ENCODE data around the gene SPATA1. TPM values are rescaled to one million over a fixed set of nuclear protein-coding genes. Genes with fewer than 3 reads are reported as not detected.

The SPATA1 gene
- total and polyA plus RNA-seq, 2 of the 4 experiments (the other 2 are of a cell fraction) = under 0.01 to 0.56 TPM

- H3K14ac ChIP-seq (replicated peaks; ENCODE audit: low read depth, low read length) = no peak overlapping the region
- ChIA-PET POLR2A (ENCODE audit: unreplicated experiment) (no interaction called here), CTCF (no interaction called here)
- no peak overlapping the region for H2AFZ ChIP-seq (replicated peaks; ENCODE audit: low read length, poor library complexity)
- H4K20me1 ChIP-seq (ENCODE audit: insufficient read depth, low read length) = no peaks in the 10 kb centered on the region
- intact Hi-C loops (cut with micrococcal nuclease) (no loop called here), dilution Hi-C loops (cut with HindIII; ENCODE audit: low sequenced_read_pairs, unreplicated experiment) (no loop called here), in situ Hi-C loops (cut with MboI; ENCODE audit: low sequenced_read_pairs) (no loop called here)
- no peak overlapping the region for H3K4ac ChIP-seq (ENCODE audit: low read depth, low read length)
- H3K27me3 ChIP-seq (ENCODE audit: control insufficient read depth, insufficient read depth, low read length) = no peaks in the 10 kb centered on the region
- H3K23ac ChIP-seq (ENCODE audit: low read depth, low read length) = no peak overlapping the region
- no peak overlapping the region for H2BK20ac ChIP-seq (ENCODE audit: low read depth, low read length)
- TF ChIP-seq CEBPB (IDR thresholded peaks at IDR 0.05; ENCODE audit: low read depth, low read length) (no peak), RAD21 (IDR thresholded peaks at IDR 0.05; ENCODE audit: low read length) (no peak), MXI1 (IDR thresholded peaks at IDR 0.05; ENCODE audit: borderline replicate concordance, low read depth, low read length) (no peak), NFE2L2 (IDR thresholded peaks at IDR 0.05; ENCODE audit: low read depth, low read length) (no peak), ELK1 (IDR thresholded peaks at IDR 0.05; ENCODE audit: borderline replicate concordance, low read depth, low read length) (no peak), CTCF (conservative IDR thresholded peaks at IDR 0.05; ENCODE audit: low read depth, low read length) (no peak), RFX5 (IDR thresholded peaks at IDR 0.05; ENCODE audit: low read depth, low read length) (no peak), RCOR1 (IDR thresholded peaks at IDR 0.05; ENCODE audit: insufficient replicate concordance, low read length) (no peak), POLR2A (IDR thresholded peaks at IDR 0.05; ENCODE audit: low read depth, low read length) (no peak), MAFK (IDR thresholded peaks at IDR 0.05; ENCODE audit: low read depth, low read length) (no peak), MAZ (IDR thresholded peaks at IDR 0.05; ENCODE audit: borderline replicate concordance, low read depth, low read length) (no peak), SMC3 (IDR thresholded peaks at IDR 0.05; ENCODE audit: low read depth, low read length) (no peak), USF2 (IDR thresholded peaks at IDR 0.05; ENCODE audit: low read depth, low read length) (no peak), FOS (IDR thresholded peaks at IDR 0.05; ENCODE audit: low read depth, low read length) (no peak), CHD1 (IDR thresholded peaks at IDR 0.05; ENCODE audit: low read depth, low read length) (no peak), BHLHE40 (IDR thresholded peaks at IDR 0.05; ENCODE audit: low read depth, low read length) (no peak)
- H3K56ac ChIP-seq (ENCODE audit: extremely low read depth, insufficient read depth, low read length) = no peak overlapping the region
- no peak overlapping the region for H4K5ac ChIP-seq (ENCODE audit: low read depth, low read length)
- no peak overlapping the region for H3K9ac ChIP-seq (ENCODE audit: low read depth, low read length)
- H3K4me2 ChIP-seq (ENCODE audit: low read depth, low read length) = no peak overlapping the region
- no TSS peak for BruUV-seq (replicated peaks)
- no peak overlapping the region for H3K4me3 ChIP-seq (ENCODE audit: insufficient read depth, low read depth, low read length)
- H2AK5ac ChIP-seq (ENCODE audit: low read depth, low read length) = no peak overlapping the region
- no peak for ATAC-seq (ENCODE audit: low read depth)
- H3K9me1 ChIP-seq (ENCODE audit: insufficient read depth, low read length) = no peaks in the 10 kb centered on the region
- H3K36me3 ChIP-seq (ENCODE audit: control insufficient read depth, insufficient read depth, low read length) = peaks cover 2% of the 10 kb centered on the region; the same call in 1 of the 2 replicates
- no peak overlapping the region for H3K27ac ChIP-seq (ENCODE audit: insufficient read depth, low read length)
- H2AK9ac ChIP-seq (replicated peaks; ENCODE audit: low read depth, low read length, poor library complexity) = no peak overlapping the region
- no peak for DNase-seq
- no peak overlapping the region for H4K91ac ChIP-seq (ENCODE audit: insufficient read depth, low read depth, low read length)
- no peaks in the 10 kb centered on the region for H3K9me3 ChIP-seq (ENCODE audit: control insufficient read depth, insufficient read depth, low read length)
- H3K4me1 ChIP-seq (ENCODE audit: control insufficient read depth, insufficient read depth, low read length) = no peaks in the 10 kb centered on the region
- H2BK15ac ChIP-seq (ENCODE audit: low read depth, low read length) = no peak overlapping the region
- no peak overlapping the region for H2BK120ac ChIP-seq (ENCODE audit: low read depth, low read length)
- no peak overlapping the region for H3K18ac ChIP-seq (ENCODE audit: low read depth, low read length)
- H2BK5ac ChIP-seq (ENCODE audit: low read depth, low read length, poor library complexity, severe bottlenecking) = no peak overlapping the region
- no peaks in the 10 kb centered on the region; a peak in 1 of 4 replicates for H3K79me1 ChIP-seq (ENCODE audit: low read depth in 1 of 2, low read length in 2 of 2)
- H4K8ac ChIP-seq (ENCODE audit: low read depth in 2 of 2, low read length in 2 of 2) = no peak overlapping the region
Measured at GRCh38 chr1:84538599-84538998, 32.4 kb downstream of the SPATA1 start.
